Thyroid gland (tissue), 4 donors: ENCODE data around the gene VAV3.

Experiments used
- CTCF ChIP-seq, 6 experiments: fragments of 200-600 bp in 3 of 6; fragments of 450-650 bp in 3 of 6; sonication (generic) in 3 of 6; IDR thresholded peaks; one replicate each; pipeline ENCODE4 v1.5.1; 2016 to 2019; ENCODE audit warnings: antibody characterized with exemption in 6 of 6, mild to moderate bottlenecking in 2 of 6, inconsistent platforms in 1 of 6, moderate library complexity in 1 of 6
- POLR2A ChIP-seq, 2 donors: fragments of 450-650 bp; IDR thresholded peaks; one replicate each; pipeline ENCODE4 v1.6.1; 2017; ENCODE audit warnings: antibody characterized with exemption in 2 of 2, mild to moderate bottlenecking in 2 of 2, moderate library complexity in 1 of 2

GRCh38 chr1:107786203-107786845, 178.7 kb downstream of the VAV3 start:
- TF ChIP-seq CTCF (IDR thresholded peaks at IDR 0.05) = no peak
- TF ChIP-seq POLR2A (IDR thresholded peaks at IDR 0.05) = no peak
